Measurements from ENCODE around the gene MECP2.
A peak's percentile ranks its signal among the peaks of the same experiment; 100 is the strongest.

MECP2 gene

GRCh38 chrX:154115071-154115470 lies 17.6 kb upstream of the MECP2 start:
- H3K36me3 ChIP-seq (ENCODE audit: control insufficient read depth in 2 of 2, insufficient read depth in 2 of 2, low read length in 2 of 2) = no peaks in the 10 kb centered on the region
- H3K9ac ChIP-seq (ENCODE audit: low read length in 2 of 2) = no peak overlapping the region
- H3K4me1 ChIP-seq (ENCODE audit: control insufficient read depth, insufficient read depth, low read length) = no peaks in the 10 kb centered on the region
- H3K27ac ChIP-seq (ENCODE audit: low read length) = no peak overlapping the region
- peaks cover 0 to 7% of the 10 kb centered on the region in 2 donors for H3K27me3 ChIP-seq (ENCODE audit: control insufficient read depth in 1 of 2, insufficient read depth in 2 of 2, low read length in 2 of 2)
- H3K4me3 ChIP-seq (ENCODE audit: low read length in 2 of 2) = no peak overlapping the region
- peaks cover 0 to 4% of the 10 kb centered on the region in 2 donors for H3K9me3 ChIP-seq (ENCODE audit: control insufficient read depth in 2 of 2, low read length in 2 of 2)

GRCh38 chrX:154114652-154115051 lies 17.1 kb upstream of the MECP2 start:
- H3K9ac ChIP-seq (ENCODE audit: low read length in 2 of 2) = no peak overlapping the region
- H3K4me1 ChIP-seq (ENCODE audit: control insufficient read depth, insufficient read depth, low read length) = no peaks in the 10 kb centered on the region
- H3K27ac ChIP-seq (ENCODE audit: low read length) = no peak overlapping the region
- H3K4me3 ChIP-seq (ENCODE audit: low read length in 2 of 2) = no peak overlapping the region
- peaks cover 0 to 7% of the 10 kb centered on the region in 2 donors for H3K27me3 ChIP-seq (ENCODE audit: control insufficient read depth in 1 of 2, insufficient read depth in 2 of 2, low read length in 2 of 2)
- peaks cover 0 to 4% of the 10 kb centered on the region in 2 donors for H3K9me3 ChIP-seq (ENCODE audit: control insufficient read depth in 2 of 2, low read length in 2 of 2)
- no peaks in the 10 kb centered on the region for H3K36me3 ChIP-seq (ENCODE audit: control insufficient read depth in 2 of 2, insufficient read depth in 2 of 2, low read length in 2 of 2)

GRCh38 chrX:154113729-154114128 lies 16.2 kb upstream of the MECP2 start:
- H3K27ac ChIP-seq (ENCODE audit: low read length) = no peak overlapping the region
- H3K27me3 ChIP-seq (ENCODE audit: control insufficient read depth in 1 of 2, insufficient read depth in 2 of 2, low read length in 2 of 2) = peaks cover 0 to 7% of the 10 kb centered on the region in 2 donors
- no peaks in the 10 kb centered on the region for H3K36me3 ChIP-seq (ENCODE audit: control insufficient read depth in 2 of 2, insufficient read depth in 2 of 2, low read length in 2 of 2)
- no peak overlapping the region for H3K9ac ChIP-seq (ENCODE audit: low read length in 2 of 2)
- H3K4me1 ChIP-seq (ENCODE audit: control insufficient read depth, insufficient read depth, low read length) = no peaks in the 10 kb centered on the region
- peaks cover 0 to 4% of the 10 kb centered on the region in 2 donors for H3K9me3 ChIP-seq (ENCODE audit: control insufficient read depth in 2 of 2, low read length in 2 of 2)
- H3K4me3 ChIP-seq (ENCODE audit: low read length in 2 of 2) = no peak overlapping the region

- H3K9ac ChIP-seq (ENCODE audit: low read length in 2 of 2) = no peak overlapping the region
- peaks cover 0 to 2% of the 10 kb centered on the region in 2 donors for H3K27me3 ChIP-seq (ENCODE audit: control insufficient read depth in 1 of 2, insufficient read depth in 2 of 2, low read length in 2 of 2)
- no peaks in the 10 kb centered on the region for H3K36me3 ChIP-seq (ENCODE audit: control insufficient read depth in 2 of 2, insufficient read depth in 2 of 2, low read length in 2 of 2)
- H3K4me1 ChIP-seq (ENCODE audit: control insufficient read depth, insufficient read depth, low read length) = peaks cover 21% of the 10 kb centered on the region
- no peak overlapping the region for H3K4me3 ChIP-seq (ENCODE audit: low read length in 2 of 2)
- no peak overlapping the region for H3K27ac ChIP-seq (ENCODE audit: low read length)
- no peaks in the 10 kb centered on the region for H3K9me3 ChIP-seq (ENCODE audit: control insufficient read depth in 2 of 2, low read length in 2 of 2)
These were observed 1.0 kb upstream of the MECP2 start for GRCh38 chrX:154098551-154098950.

GRCh38 chrX:154097003-154097588 lies 421 bp downstream of the MECP2 start:
- Histone ChIP-seq H3K4me3 (ENCODE audit: low read length in 2 of 2) (peak overlapping the region; percentile 82 to 83), H3K9me3 (ENCODE audit: control insufficient read depth in 2 of 2, low read length in 2 of 2) (no peaks in the 10 kb centered on the region), H3K27ac (ENCODE audit: low read length) (peak overlapping the region; percentile 75), H3K36me3 (ENCODE audit: control insufficient read depth in 2 of 2, insufficient read depth in 2 of 2, low read length in 2 of 2) (no peaks in the 10 kb centered on the region), H3K27me3 (ENCODE audit: control insufficient read depth in 1 of 2, insufficient read depth in 2 of 2, low read length in 2 of 2) (peaks cover 0 to 2% of the 10 kb centered on the region in 2 donors), H3K4me1 (ENCODE audit: control insufficient read depth, insufficient read depth, low read length) (peaks cover 27% of the 10 kb centered on the region), H3K9ac (ENCODE audit: low read length in 2 of 2) (peak overlapping the region; percentile 79 to 80)

GRCh38 chrX:154096140-154097002 lies 1.1 kb downstream of the MECP2 start:
- H3K9ac ChIP-seq (ENCODE audit: low read length in 2 of 2) = peak overlapping the region; percentile 79 to 80
- peaks cover 32% of the 10 kb centered on the region for H3K4me1 ChIP-seq (ENCODE audit: control insufficient read depth, insufficient read depth, low read length)
- peak overlapping the region; percentile 75 for H3K27ac ChIP-seq (ENCODE audit: low read length)
- H3K36me3 ChIP-seq (ENCODE audit: control insufficient read depth in 2 of 2, insufficient read depth in 2 of 2, low read length in 2 of 2) = no peaks in the 10 kb centered on the region
- H3K27me3 ChIP-seq (ENCODE audit: control insufficient read depth in 1 of 2, insufficient read depth in 2 of 2, low read length in 2 of 2) = peaks cover 0 to 2% of the 10 kb centered on the region in 2 donors
- H3K4me3 ChIP-seq (ENCODE audit: low read length in 2 of 2) = peak overlapping the region; percentile 82 to 83
- H3K9me3 ChIP-seq (ENCODE audit: control insufficient read depth in 2 of 2, low read length in 2 of 2) = no peaks in the 10 kb centered on the region

GRCh38 chrX:154094833-154095232 lies 2.7 kb downstream of the MECP2 start:
- peak overlapping the region; percentile 82 to 83 for H3K4me3 ChIP-seq (ENCODE audit: low read length in 2 of 2)
- peak overlapping the region in 1 of 2 donors; percentile 80 for H3K9ac ChIP-seq (ENCODE audit: low read length in 2 of 2)
- H3K4me1 ChIP-seq (ENCODE audit: control insufficient read depth, insufficient read depth, low read length) = peaks cover 32% of the 10 kb centered on the region
- H3K9me3 ChIP-seq (ENCODE audit: control insufficient read depth in 2 of 2, low read length in 2 of 2) = no peaks in the 10 kb centered on the region
- H3K36me3 ChIP-seq (ENCODE audit: control insufficient read depth in 2 of 2, insufficient read depth in 2 of 2, low read length in 2 of 2) = no peaks in the 10 kb centered on the region
- H3K27me3 ChIP-seq (ENCODE audit: control insufficient read depth in 1 of 2, insufficient read depth in 2 of 2, low read length in 2 of 2) = peaks cover 0 to 2% of the 10 kb centered on the region in 2 donors
- H3K27ac ChIP-seq (ENCODE audit: low read length) = no peak overlapping the region

GRCh38 chrX:154093965-154094364 lies 3.6 kb downstream of the MECP2 start:
- no peaks in the 10 kb centered on the region for H3K9me3 ChIP-seq (ENCODE audit: control insufficient read depth in 2 of 2, low read length in 2 of 2)
- no peak overlapping the region for H3K27ac ChIP-seq (ENCODE audit: low read length)
- H3K36me3 ChIP-seq (ENCODE audit: control insufficient read depth in 2 of 2, insufficient read depth in 2 of 2, low read length in 2 of 2) = no peaks in the 10 kb centered on the region
- H3K4me1 ChIP-seq (ENCODE audit: control insufficient read depth, insufficient read depth, low read length) = peaks cover 32% of the 10 kb centered on the region
- H3K27me3 ChIP-seq (ENCODE audit: control insufficient read depth in 1 of 2, insufficient read depth in 2 of 2, low read length in 2 of 2) = no peaks in the 10 kb centered on the region
- H3K4me3 ChIP-seq (ENCODE audit: low read length in 2 of 2) = peak overlapping the region in 1 of 2 donors; percentile 52
- no peak overlapping the region for H3K9ac ChIP-seq (ENCODE audit: low read length in 2 of 2)

- Histone ChIP-seq H3K9me3 (ENCODE audit: control insufficient read depth in 2 of 2, low read length in 2 of 2) (no peaks in the 10 kb centered on the region), H3K4me1 (ENCODE audit: control insufficient read depth, insufficient read depth, low read length) (peaks cover 32% of the 10 kb centered on the region), H3K27me3 (ENCODE audit: control insufficient read depth in 1 of 2, insufficient read depth in 2 of 2, low read length in 2 of 2) (no peaks in the 10 kb centered on the region), H3K9ac (ENCODE audit: low read length in 2 of 2) (no peak overlapping the region), H3K27ac (ENCODE audit: low read length) (no peak overlapping the region), H3K4me3 (ENCODE audit: low read length in 2 of 2) (no peak overlapping the region), H3K36me3 (ENCODE audit: control insufficient read depth in 2 of 2, insufficient read depth in 2 of 2, low read length in 2 of 2) (no peaks in the 10 kb centered on the region)
These were observed 5.1 kb downstream of the MECP2 start for GRCh38 chrX:154092371-154092770.

- peaks cover 32% of the 10 kb centered on the region for H3K4me1 ChIP-seq (ENCODE audit: control insufficient read depth, insufficient read depth, low read length)
- no peaks in the 10 kb centered on the region for H3K36me3 ChIP-seq (ENCODE audit: control insufficient read depth in 2 of 2, insufficient read depth in 2 of 2, low read length in 2 of 2)
- no peak overlapping the region for H3K9ac ChIP-seq (ENCODE audit: low read length in 2 of 2)
- H3K27me3 ChIP-seq (ENCODE audit: control insufficient read depth in 1 of 2, insufficient read depth in 2 of 2, low read length in 2 of 2) = no peaks in the 10 kb centered on the region
- no peak overlapping the region for H3K27ac ChIP-seq (ENCODE audit: low read length)
- no peaks in the 10 kb centered on the region for H3K9me3 ChIP-seq (ENCODE audit: control insufficient read depth in 2 of 2, low read length in 2 of 2)
- H3K4me3 ChIP-seq (ENCODE audit: low read length in 2 of 2) = no peak overlapping the region
These were observed 5.8 kb downstream of the MECP2 start for GRCh38 chrX:154091678-154092077.

- no peaks in the 10 kb centered on the region for H3K27me3 ChIP-seq (ENCODE audit: control insufficient read depth in 1 of 2, insufficient read depth in 2 of 2, low read length in 2 of 2)
- no peaks in the 10 kb centered on the region for H3K9me3 ChIP-seq (ENCODE audit: control insufficient read depth in 2 of 2, low read length in 2 of 2)
- no peak overlapping the region for H3K9ac ChIP-seq (ENCODE audit: low read length in 2 of 2)
- peaks cover 29% of the 10 kb centered on the region for H3K4me1 ChIP-seq (ENCODE audit: control insufficient read depth, insufficient read depth, low read length)
- H3K36me3 ChIP-seq (ENCODE audit: control insufficient read depth in 2 of 2, insufficient read depth in 2 of 2, low read length in 2 of 2) = no peaks in the 10 kb centered on the region
- no peak overlapping the region for H3K4me3 ChIP-seq (ENCODE audit: low read length in 2 of 2)
- no peak overlapping the region for H3K27ac ChIP-seq (ENCODE audit: low read length)
These were observed 6.8 kb downstream of the MECP2 start for GRCh38 chrX:154090731-154091130.

Measured in stomach smooth muscle (tissue), 2 donors.